VCaP (cell line): ENCODE results near the gene PRXL2B.

Experiments
- H3K27ac ChIP-seq: fragments of 450-650 bp; 2 replicates; pipeline ENCODE4 v1.5.1; 2017
- CTCF ChIP-seq: fragments of 450-650 bp; conservative IDR thresholded peaks from 2 replicates; pipeline ENCODE4 v1.5.1; 2017; ENCODE audit warnings: mild to moderate bottlenecking, moderate library complexity

PRXL2B gene

GRCh38 chr1:2628933-2629626 lies 42.5 kb downstream of the PRXL2B start:
- no peak overlapping the region for H3K27ac ChIP-seq
- no peak for TF ChIP-seq CTCF

GRCh38 chr1:2629627-2630497 lies 43.3 kb downstream of the PRXL2B start:
- no peak for TF ChIP-seq CTCF
- no peak overlapping the region for H3K27ac ChIP-seq

GRCh38 chr1:2630498-2631135 lies 44.0 kb downstream of the PRXL2B start:
- H3K27ac ChIP-seq = no peak overlapping the region
- no peak for TF ChIP-seq CTCF

- H3K27ac ChIP-seq = no peak overlapping the region
- TF ChIP-seq CTCF = no peak
Measured at GRCh38 chr1:2631136-2632050, 44.8 kb downstream of the PRXL2B start.

- TF ChIP-seq CTCF = no peak
- H3K27ac ChIP-seq = no peak overlapping the region
Measured at GRCh38 chr1:2632051-2632430, 45.5 kb downstream of the PRXL2B start.

- no peak for TF ChIP-seq CTCF
- no peak within 1 kb of the TSS for H3K27ac ChIP-seq
Measured at GRCh38 chr1:2632561-2633361, 46.2 kb downstream of the PRXL2B start, which contains the start of gene MMEL1. TSS of gene MMEL1 (minus strand) at chr1:2633016. CDS start at chr1:2629484, 3,532 bp downstream.
